SW 1271 (cell line): Measurements from ENCODE around the gene NEK2.
A peak's percentile ranks its signal among the peaks of the same experiment; 100 is the strongest.
"Not testable (repeated sequence)": the region's sequence is repeated elsewhere in the genome, so short reads cannot be mapped to it uniquely, and the experiment has no call there.

Experiments
- DNase-seq, 2 experiments: peaks; one replicate each; lab custom pipeline; 2025; lab: John Stamatoyannopoulos, UW

NEK2 gene

GRCh38 chr1:211695135-211695816 is 19.9 kb upstream of the NEK2 start:
- no peak for DNase-seq

GRCh38 chr1:211693911-211694310 is 18.5 kb upstream of the NEK2 start:
- DNase-seq = not testable (repeated sequence)

GRCh38 chr1:211688421-211688820 is 13.0 kb upstream of the NEK2 start:
- no peak for DNase-seq

GRCh38 chr1:211687462-211688215 is 12.2 kb upstream of the NEK2 start:
- DNase-seq = no peak

GRCh38 chr1:211685823-211686222 is 10.4 kb upstream of the NEK2 start:
- no peak for DNase-seq

GRCh38 chr1:211684791-211685190 is 9.4 kb upstream of the NEK2 start:
- no peak for DNase-seq

GRCh38 chr1:211684331-211684730 is 8.9 kb upstream of the NEK2 start:
- no peak for DNase-seq

- DNase-seq = no peak
Observed at GRCh38 chr1:211683396-211684297, 8.2 kb upstream of the NEK2 start.

- not testable (repeated sequence) for DNase-seq
Observed at GRCh38 chr1:211682186-211682585, 6.8 kb upstream of the NEK2 start.

GRCh38 chr1:211680752-211681327 is 5.4 kb upstream of the NEK2 start:
- DNase-seq = peak; percentile 4 to 76

- DNase-seq = no peak
Observed at GRCh38 chr1:211677659-211678058, 2.2 kb upstream of the NEK2 start.

GRCh38 chr1:211676761-211677160 is 1.3 kb upstream of the NEK2 start:
- no peak for DNase-seq

- no peak for DNase-seq
Observed at GRCh38 chr1:211676106-211676583, 724 bp upstream of the NEK2 start.

GRCh38 chr1:211667065-211667617 is 8.3 kb downstream of the NEK2 start:
- no peak for DNase-seq

GRCh38 chr1:211660718-211661222 is 14.7 kb downstream of the NEK2 start:
- no peak for DNase-seq

- DNase-seq = no peak
Observed at GRCh38 chr1:211656728-211657127, 18.7 kb downstream of the NEK2 start.

GRCh38 chr1:211654838-211655787 is 20.3 kb downstream of the NEK2 start:
- DNase-seq = peak; percentile 25 to 58

GRCh38 chr1:211653959-211654496 is 21.4 kb downstream of the NEK2 start:
- no peak for DNase-seq

GRCh38 chr1:211653293-211653692 is 22.1 kb downstream of the NEK2 start:
- no peak for DNase-seq

- no peak for DNase-seq
Observed at GRCh38 chr1:211652371-211652770, 23.1 kb downstream of the NEK2 start.
